Activated T-cell treated with anti-CD3 and anti-CD28 coated beads, Interleukin-2, amount 50 U/mL, for 1 hour (primary cell): ENCODE results near the gene ANAPC4.
"Not testable (repeated sequence)": the region's sequence is repeated elsewhere in the genome, so short reads cannot be mapped to it uniquely, and the experiment has no call there.

Experiments used
- DNase-seq: peaks from one replicate; pipeline ENCODE4 v3.0.0-alpha.2; 2020

The ANAPC4 gene, protein sequence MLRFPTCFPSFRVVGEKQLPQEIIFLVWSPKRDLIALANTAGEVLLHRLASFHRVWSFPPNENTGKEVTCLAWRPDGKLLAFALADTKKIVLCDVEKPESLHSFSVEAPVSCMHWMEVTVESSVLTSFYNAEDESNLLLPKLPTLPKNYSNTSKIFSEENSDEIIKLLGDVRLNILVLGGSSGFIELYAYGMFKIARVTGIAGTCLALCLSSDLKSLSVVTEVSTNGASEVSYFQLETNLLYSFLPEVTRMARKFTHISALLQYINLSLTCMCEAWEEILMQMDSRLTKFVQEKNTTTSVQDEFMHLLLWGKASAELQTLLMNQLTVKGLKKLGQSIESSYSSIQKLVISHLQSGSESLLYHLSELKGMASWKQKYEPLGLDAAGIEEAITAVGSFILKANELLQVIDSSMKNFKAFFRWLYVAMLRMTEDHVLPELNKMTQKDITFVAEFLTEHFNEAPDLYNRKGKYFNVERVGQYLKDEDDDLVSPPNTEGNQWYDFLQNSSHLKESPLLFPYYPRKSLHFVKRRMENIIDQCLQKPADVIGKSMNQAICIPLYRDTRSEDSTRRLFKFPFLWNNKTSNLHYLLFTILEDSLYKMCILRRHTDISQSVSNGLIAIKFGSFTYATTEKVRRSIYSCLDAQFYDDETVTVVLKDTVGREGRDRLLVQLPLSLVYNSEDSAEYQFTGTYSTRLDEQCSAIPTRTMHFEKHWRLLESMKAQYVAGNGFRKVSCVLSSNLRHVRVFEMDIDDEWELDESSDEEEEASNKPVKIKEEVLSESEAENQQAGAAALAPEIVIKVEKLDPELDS

DNA sequence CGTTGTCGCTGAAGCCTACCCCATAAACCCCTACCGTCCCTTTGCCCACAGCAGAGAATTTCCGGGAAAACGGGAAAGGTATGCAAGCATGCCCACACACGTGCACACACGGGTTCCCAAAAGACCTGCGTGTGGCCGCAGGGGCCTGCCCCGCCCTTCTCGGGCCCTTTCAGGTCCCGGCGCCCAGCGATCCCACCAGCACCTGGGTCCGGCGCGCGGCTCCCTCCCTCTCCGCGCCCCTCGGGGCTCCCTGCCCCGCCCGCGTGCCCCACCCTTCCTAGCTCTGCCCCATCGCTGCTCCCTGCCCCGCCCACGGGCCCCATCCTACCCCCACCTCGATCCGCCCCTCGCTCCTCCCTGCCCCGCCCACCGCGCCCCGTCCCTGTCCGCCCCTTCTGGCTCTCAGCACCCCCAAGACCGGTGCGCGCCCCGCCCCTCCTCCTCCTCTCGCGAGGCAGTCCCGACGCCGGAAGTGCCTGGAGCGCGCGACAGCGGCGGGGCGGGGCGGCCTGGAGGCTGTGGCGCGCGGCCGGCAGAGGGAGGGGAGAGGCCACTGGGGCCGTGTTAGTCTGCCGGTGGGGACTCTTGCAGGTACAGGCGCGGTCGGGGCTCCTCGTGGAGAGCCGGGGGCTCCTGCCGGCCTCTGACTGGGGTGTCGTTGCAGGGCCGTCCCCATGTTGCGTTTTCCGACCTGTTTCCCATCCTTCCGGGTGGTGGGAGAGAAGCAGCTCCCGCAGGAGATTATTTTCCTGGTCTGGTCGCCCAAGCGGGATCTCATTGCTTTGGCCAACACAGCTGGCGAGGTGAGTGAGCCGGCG, at the start of gene ANAPC4:
Gene ANAPC4 (plus strand): TSS at position 510 of the 818 bp plus-strand sequence. CDS start 165 bp downstream, at position 675.
- peak; percentile 97 for DNase-seq

DNA sequence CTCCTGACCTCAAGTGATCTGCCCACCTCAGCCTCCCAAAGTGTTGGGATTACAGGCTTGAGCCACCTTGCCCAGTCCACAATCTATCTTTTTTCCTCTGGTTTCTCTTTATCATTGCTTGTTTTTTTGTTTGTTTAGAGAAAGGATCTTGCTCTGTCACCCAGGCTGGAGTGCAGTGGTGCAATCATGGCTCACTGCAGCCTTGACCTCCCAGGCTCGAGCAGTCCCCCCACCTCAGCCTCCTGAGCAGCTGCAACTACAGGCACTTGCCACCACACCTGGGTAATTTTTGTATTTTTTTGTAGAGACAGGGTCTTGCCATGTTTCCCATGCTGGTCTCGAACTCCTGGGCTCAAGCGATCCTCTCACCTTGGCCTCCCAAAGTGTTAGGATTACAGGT, 48.6 kb upstream of the ANAPC4 start:
- not testable (repeated sequence) for DNase-seq

DNA sequence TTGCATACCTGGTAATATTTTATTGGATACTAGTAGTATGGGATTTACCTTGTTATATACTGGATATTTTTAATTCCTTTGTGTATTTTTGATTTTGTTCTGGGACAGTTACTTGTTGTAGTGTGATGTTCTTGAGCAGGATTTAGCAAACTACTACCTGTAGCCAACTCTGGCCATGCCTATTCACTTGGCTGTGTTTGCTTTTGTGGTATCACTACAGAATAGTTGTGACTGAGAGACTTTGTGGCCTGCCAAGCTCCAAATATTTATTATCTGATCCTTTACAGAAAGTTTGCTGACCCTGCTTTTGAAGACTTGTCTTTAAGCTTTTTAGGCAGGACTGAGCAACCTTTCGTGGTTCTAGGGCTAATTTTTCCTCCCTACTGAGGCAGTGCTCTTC, 46.7 kb upstream of the ANAPC4 start:
- no peak for DNase-seq

DNA sequence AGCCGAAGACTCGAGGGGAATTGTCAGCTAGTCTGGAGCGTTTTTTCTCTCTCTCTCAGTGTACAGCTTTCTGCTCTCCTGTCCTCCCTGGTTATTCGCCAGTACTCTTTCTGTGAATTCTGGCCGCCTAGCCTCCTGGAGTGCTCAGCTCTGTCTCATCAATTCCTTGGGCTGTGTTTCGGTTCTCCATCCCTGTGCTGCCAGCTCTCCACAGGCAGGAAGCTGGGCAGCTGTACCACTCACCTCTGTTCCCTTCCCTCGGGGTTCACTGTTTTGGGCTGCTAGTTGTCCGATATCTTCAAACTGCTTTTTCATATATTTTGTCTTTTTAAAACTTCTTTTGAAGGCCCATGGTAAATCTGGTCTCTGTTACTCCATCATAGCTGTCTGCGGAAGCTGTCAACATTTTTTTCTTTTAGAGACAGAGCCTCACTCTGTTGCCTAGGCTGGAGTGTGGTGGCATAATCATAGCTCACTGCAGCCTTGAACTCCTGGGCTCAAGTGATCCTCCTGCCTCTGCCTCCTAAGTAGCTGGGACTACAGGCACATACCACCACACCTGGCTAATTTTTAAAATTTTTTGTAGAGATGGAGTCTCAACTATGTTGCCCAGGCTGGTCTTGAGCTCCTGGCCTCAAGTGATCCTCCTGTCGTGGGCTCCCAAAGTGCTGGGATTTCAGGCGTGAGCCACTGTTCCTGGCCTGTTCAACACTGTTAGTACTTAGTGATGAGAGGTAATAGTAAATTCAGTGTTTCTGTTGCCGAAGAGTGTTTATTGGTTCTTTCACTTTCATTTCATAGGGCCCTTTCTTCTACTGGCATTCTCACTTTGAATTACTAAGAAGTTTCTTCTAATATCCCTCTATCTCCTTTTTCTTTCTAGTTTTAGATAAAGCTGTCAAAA, 45.9 kb upstream of the ANAPC4 start:
- DNase-seq: no peak

DNA sequence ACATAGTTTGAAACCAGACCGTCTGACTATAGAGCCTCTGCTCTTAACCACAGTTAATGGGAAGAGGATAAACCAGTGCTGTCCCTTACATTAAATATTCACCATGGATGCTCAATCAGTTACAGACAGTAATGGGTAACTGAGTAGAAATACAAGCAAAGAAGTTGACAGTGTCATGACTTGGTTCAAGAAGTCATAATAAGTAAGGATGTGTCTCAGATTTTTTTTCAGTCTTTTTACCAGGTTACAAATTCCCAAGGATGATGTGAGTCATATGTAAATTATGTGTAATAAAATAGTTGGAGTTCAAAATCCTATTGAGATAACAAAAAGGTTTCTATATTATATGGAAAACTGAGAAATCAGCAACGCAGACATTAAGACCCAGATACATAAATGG, 33.4 kb upstream of the ANAPC4 start:
- no peak for DNase-seq

DNA sequence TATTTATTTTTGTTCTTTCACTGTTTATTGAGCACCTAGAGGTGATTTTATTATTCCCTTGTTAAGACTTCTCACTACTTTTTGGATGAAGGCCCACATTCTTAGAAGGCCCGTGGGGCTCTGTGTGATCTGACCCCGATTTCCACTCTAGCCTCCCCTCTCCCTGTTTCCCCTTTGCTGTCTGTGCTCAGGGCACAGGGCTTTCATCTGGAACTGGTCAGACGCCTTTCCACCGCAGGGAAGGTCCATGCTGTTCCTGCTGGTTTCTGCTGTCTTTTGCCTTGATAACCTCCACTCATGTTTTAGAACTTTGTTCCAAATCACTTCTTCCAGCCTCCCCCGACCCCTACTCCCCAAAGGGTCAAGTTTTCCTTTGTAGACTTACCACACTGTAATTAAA, 31.3 kb upstream of the ANAPC4 start:
- no peak for DNase-seq

DNA sequence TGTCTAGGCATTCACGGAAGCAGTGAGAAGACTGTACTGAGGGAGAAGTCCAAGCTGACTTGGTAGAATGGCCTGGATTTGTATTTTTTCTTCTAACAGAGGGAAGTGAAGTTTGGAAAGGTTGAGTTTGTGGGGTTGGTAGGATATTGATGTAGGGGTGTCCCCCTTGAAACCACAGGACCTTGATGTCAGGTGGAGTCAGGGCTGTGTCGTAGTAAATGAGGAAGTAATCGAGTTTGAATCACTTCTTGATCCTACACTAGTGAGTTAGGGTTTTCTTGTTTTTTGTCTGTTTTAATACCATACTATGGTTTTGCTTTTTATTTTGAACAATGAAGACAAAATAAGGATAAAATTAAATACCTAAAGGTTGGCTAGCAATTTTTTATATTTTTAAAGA, 30.1 kb upstream of the ANAPC4 start:
- DNase-seq: no peak

DNA sequence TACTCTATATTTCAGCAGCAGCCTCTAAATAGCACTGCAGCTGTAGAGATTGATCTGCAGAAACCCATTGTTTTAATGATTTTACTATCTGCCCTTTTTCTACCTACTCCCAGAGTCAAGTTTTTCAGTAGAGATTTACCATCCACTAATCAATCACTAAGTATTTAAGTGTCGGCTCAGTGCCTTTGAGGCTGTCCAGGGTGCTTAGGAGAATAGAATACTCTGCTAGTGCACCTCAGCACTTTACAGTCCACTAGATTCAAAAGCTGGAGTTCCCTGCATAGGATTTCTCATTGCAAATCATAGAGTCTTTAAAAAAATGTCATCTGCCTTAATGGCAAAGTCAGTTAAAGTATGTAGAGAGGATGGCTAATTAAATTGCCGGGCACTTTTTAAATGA, 29.6 kb upstream of the ANAPC4 start:
- no peak for DNase-seq

DNA sequence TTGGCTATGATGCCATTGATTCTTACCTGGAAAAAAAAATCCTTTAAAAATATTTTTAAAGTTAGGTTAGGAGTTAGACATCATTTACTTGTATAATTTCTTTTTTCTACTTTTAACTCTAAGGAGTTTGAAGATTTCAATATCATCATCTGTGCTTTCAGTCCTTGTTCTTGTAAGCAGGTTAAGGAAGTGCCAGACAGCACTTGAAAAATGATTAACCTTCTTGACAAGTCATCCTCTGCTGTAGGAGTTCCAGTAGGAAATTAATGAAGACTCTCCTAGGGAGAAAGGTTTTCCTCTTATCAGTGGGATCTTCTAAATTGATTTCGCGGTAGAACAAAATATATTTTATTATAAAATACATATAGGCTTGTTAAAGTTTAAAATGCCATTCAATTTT, 29.1 kb upstream of the ANAPC4 start:
- no peak for DNase-seq

DNA sequence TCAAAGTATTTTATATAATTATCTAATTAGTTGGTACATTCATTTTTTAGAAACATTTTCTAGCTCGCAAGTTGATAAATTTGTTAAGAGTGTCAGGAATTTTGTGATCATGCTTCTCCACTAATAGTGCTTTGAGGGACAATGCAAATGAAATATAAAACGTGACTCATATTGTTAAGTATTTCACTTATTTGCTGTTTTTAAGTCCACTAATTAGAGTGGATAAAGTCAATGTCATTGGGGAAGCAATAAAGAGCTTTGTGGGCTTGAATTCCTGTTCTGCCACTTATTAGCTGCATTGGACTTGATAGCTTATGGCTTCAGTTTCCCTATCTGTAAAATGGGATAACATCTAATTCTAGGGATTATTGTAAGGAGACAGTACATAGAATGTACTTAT, 26.5 kb upstream of the ANAPC4 start:
- DNase-seq: no peak

DNA sequence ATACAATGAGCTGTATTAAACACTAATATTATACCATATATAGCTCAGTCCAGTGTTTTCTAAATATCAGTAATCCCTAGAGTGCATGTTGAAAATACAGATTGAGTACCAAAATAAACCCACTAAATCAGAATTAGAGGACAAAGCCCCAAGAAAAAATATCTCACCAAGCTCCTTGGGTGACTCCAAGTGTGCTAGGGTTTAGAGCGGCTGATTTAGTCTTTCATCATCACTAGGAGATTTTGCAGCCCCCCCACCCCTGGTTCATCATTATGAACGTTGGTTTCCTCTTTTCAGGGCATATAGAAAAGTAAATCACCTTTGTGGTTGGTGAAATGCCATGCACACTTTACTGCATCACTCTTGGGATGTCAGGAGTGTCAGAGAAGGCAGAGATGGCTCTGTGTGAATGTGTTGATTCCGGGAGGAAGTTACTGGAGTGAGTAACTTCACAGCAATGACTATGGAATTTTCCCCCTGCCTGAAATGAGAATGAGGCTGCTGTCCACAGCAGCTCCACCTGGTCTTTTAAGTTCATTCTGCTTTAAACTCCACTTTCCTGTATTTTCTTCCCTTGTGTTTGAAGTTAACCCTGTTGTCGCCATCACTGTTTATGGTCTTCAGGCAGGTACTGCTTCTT, 25.2 kb upstream of the ANAPC4 start:
- no peak for DNase-seq

DNA sequence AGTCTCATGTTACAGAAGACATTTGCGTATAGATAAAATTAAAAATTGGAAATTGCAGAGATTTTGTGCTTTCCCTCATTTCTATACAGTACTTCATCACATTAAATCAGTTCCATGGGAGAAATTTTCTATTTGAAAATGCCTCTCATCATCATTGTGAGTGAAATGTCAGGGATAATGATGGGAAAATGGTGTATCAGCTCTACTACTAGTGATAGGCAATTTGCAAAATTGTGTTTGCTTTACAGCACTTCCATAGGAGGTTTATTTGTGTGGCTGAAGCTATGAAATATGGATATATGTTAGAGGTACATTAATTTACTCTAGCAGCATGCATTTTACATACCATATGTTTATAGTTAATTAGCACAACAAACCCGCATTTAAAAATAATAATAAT, 21.0 kb upstream of the ANAPC4 start:
- DNase-seq: no peak

DNA sequence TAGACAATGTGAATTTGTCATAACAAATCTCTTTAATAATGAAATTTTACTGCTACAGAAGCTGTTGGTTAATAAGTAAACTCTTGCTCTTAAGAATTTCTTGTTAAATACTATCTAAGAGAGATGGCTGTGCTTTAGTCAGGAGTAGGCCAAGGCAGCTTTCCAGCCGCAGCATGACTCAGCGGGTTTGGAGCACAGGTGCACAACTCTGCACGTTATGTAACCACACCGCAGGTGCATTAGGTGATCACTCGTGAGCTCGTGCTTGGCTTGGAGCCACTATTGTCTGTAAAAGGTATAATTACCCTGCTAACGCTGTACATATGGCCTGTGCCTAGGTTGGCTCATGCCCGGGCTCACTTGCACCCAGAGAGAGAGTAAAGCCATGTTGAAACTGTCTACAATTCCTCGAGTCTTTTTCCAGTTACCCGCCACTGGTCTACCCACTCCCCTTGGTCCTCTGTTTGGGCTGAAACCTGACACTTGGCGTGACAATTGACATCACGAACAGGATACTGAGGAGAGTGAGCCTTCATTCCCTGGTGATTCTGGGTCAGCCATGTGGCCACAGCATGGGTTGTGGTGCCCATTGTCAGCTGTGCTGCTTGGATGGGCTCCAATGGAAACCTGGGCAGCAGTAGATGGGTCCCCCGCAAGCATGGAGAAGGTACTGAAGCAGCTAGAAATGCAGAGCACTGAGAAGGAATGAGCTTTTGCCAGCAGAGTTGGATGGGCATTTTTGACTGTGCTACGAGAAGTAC, 18.4 kb upstream of the ANAPC4 start:
- DNase-seq: no peak

DNA sequence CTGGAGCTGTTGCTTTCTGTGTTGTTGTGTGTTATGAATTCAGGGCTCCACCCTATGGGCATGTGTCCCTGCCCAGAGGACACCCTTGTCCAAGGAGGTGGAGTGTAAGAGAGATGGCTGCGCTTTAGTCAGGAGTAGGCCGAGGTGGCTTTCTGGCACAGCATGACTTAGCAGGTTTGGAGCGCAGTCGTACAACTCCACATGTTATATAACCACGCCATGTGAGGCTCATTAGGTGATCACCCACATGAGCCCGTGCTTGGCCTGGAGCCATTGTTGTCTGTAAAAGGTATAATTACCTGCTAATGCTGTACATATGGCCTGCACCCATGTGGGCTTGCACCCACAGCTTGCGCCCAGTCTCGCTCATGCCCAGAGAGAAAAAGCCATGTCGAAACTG, 15.8 kb upstream of the ANAPC4 start:
- no peak for DNase-seq

DNA sequence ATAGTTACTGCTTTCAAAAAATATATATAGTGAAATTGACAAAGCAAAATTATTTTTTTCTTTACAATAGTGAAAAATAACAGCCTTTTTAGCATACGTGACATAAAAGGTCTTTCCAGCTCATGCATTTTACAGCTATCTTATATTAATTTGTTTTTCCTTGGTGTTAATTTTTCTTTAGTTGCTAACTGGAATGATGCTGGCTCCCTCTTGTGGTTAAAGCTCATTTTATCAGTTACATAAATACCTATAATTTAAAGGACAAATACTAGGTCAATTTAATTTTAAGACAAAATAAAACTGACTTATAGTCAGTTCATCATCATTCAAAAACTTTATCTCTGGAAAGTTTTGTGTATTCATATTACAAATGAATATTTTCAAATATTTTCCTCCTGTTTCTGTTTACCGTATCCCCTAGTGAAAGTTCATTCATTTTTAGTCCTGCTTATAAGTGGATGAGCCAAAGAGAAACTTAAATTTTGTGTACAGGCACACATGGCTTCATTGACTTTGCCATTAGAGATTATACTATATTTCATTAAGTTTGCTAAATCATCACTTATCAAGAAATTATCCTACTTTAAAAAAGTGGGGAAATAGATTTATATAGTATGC, 9.9 kb upstream of the ANAPC4 start:
- no peak for DNase-seq

DNA sequence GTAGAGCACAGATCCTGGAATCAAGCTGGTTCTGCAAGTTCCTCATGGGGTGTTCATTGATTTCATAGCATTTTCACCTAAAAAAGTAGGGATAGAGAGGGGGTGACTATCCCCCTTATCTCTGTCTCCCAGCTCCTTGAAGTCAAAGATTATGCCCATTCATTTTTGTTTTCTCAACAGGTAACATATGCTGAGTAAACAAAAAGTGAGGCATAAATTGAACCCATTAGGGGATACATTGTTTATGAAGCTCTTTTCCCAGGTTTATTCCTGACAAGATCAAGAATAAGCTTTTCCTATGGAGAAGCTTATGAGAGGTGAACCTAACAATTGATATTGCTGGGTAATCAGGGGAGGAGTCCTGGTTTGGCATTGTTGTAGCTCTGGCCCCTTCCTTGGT, 9.2 kb upstream of the ANAPC4 start:
- no peak for DNase-seq

DNA sequence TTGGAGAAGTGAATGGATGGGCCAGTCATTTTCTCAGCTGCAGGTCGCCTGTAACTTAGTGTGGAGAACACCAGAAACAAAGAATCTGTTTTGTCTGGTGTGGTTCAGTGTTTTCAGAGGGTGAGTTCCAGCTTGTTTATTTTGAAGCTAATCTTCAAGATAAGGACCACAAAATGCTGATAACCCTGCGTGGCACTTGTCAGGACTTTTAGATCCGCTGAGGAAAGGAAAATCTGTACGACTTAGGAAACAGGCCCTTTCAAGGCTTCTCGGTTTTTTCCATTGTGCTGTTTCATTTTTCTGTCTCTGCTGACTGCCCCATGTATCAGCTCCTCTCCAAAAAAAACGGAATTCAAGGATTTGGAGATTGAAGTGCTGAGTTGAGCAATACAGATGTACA, 8.7 kb upstream of the ANAPC4 start:
- no peak for DNase-seq

DNA sequence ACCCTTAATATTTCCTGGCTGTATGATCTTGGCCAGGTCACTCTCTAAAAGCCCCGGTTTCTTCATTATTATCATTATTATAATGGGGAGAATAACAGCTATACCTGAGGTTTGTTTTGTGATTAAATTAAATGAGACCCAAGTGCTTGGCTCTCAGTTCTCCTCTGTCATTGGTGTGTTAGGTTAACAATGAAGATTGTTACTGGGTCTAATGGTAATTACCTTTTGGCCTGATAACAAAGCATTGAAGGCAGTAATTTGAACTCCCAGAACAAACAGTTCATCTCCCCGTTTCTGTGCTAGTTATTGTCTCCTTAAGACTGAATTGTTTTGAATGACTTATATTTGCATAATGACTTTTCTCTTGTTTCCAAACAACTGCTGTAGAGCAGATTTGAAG, 6.8 kb upstream of the ANAPC4 start:
- DNase-seq: no peak

DNA sequence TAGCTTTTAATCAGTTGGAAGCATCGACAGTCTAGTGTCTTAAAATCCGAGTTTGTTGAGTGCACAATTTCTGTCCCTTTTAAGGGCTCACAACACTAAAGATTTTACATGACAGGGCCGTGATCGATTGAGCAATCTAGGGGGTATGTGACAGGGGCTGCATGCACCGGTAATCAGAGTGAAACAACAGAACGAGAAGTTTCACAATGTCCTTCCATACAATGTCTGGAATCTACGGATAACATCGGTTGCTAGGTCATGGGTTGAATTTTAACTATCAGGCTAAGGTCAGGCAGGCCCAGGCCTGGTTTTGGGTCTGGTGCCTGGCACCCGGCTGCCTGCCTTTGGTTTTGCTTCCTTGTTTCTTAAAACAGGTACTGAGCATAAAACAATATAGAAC, 4.5 kb upstream of the ANAPC4 start:
- DNase-seq: not testable (repeated sequence)
